ENCODE results near the gene GPRC5C.

GPRC5C gene

GRCh38 chr17:74450925-74451403 is 19.1 kb downstream of the GPRC5C start:
- Histone ChIP-seq H3K27me3 (ENCODE audit: insufficient read depth, poor library complexity, severe bottlenecking) (no peaks in the 10 kb centered on the region), H3K4me3 (replicated peaks; ENCODE audit: insufficient read depth, low read length) (no peak overlapping the region), H3K27ac (replicated peaks) (no peak overlapping the region)
- DNase-seq (ENCODE audit: low read depth in 1 of 2, low spot score in 1 of 2), result no peak
- no peak for TF ChIP-seq SPI1 (IDR thresholded peaks at IDR 0.05; ENCODE audit: borderline replicate concordance, low read depth)
- TF ChIP-seq REST (IDR thresholded peaks at IDR 0.05; ENCODE audit: insufficient replicate concordance, low read depth), result no peak
- no peak for TF ChIP-seq CTCF (IDR thresholded peaks at IDR 0.05; ENCODE audit: insufficient read depth, low read length)

DNA sequence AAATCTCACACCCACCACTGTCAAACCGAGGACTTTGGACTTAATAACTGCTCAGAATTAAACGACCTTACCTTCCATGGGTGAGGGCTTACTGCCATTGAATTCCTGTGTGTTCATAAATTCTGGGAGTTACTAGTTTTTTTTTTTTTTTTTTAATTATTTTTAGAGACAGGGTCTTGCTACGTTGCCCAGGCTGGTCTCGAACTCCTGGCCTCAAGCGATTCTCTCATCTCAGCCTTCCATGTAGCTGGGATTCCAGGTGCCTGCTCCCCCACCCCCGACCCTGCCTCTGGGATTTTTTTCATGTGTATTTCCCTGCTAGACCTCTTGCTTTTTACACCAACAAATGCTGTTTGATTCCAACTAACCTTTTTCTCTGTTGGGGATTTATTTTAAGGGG is 19.7 kb downstream of the GPRC5C start:
- H3K4me3 ChIP-seq (replicated peaks; ENCODE audit: insufficient read depth, low read length), result no peak overlapping the region
- no peaks in the 10 kb centered on the region for H3K27me3 ChIP-seq (ENCODE audit: insufficient read depth, poor library complexity, severe bottlenecking)
- no peak for DNase-seq (ENCODE audit: low read depth in 1 of 2, low spot score in 1 of 2)
- no peak for TF ChIP-seq SPI1 (IDR thresholded peaks at IDR 0.05; ENCODE audit: borderline replicate concordance, low read depth)
- TF ChIP-seq GABPA (IDR thresholded peaks at IDR 0.05; ENCODE audit: low read depth), result no peak
- TF ChIP-seq POLR2AphosphoS5 (IDR thresholded peaks at IDR 0.05; ENCODE audit: low read depth), result no peak
- TF ChIP-seq REST (IDR thresholded peaks at IDR 0.05; ENCODE audit: insufficient replicate concordance, low read depth), result no peak
- TF ChIP-seq CTCF (IDR thresholded peaks at IDR 0.05; ENCODE audit: insufficient read depth, low read length), result no peak
- no peak overlapping the region for H3K27ac ChIP-seq (replicated peaks)

GRCh38 chr17:74452033-74452840 is 20.3 kb downstream of the GPRC5C start:
- no peak overlapping the region for H3K4me3 ChIP-seq (replicated peaks; ENCODE audit: insufficient read depth, low read length)
- TF ChIP-seq SPI1 (IDR thresholded peaks at IDR 0.05; ENCODE audit: borderline replicate concordance, low read depth) (no peak), POLR2AphosphoS5 (IDR thresholded peaks at IDR 0.05; ENCODE audit: low read depth) (no peak), GABPA (IDR thresholded peaks at IDR 0.05; ENCODE audit: low read depth) (no peak), CTCF (IDR thresholded peaks at IDR 0.05; ENCODE audit: insufficient read depth, low read length) (no peak), REST (IDR thresholded peaks at IDR 0.05; ENCODE audit: insufficient replicate concordance, low read depth) (no peak)
- H3K27me3 ChIP-seq (ENCODE audit: insufficient read depth, poor library complexity, severe bottlenecking), result no peaks in the 10 kb centered on the region
- DNase-seq (ENCODE audit: low read depth in 1 of 2, low spot score in 1 of 2), result no peak
- no peak overlapping the region for H3K27ac ChIP-seq (replicated peaks)
